CD4-positive, alpha-beta T cell (primary cell): ENCODE measurements around the gene P4HTM. TPM values are rescaled to one million over a fixed set of nuclear protein-coding genes. Genes with fewer than 3 reads are reported as not detected.

Experiments
- ATAC-seq: fragments of 200-7000 bp; cut with Tn5 transposase; one replicate; pipeline ENCODE4 v1.10.0; 2022; ENCODE audit warnings: mild to moderate bottlenecking; ENCODE audit not compliant: poor library complexity
- CTCF ChIA-PET: fragments of 350-600 bp; sonication (Branson Sonifier 250); formaldehyde crosslinking; loops from one replicate; lab custom pipeline; 2021; ENCODE audit warnings: antibody characterized with exemption, inconsistent platforms; lab: Charles Lee
- POLR2A ChIA-PET: fragments of 350-600 bp; sonication (Branson Sonifier 250); formaldehyde crosslinking; loops from one replicate; lab custom pipeline; 2021; ENCODE audit warnings: antibody characterized with exemption, inconsistent platforms; lab: Charles Lee
- DNase-seq, 14 experiments: peaks; one replicate each; pipeline ENCODE4 v3.0.0-alpha.2; 2013 to 2020; ENCODE audit warnings: mixed read lengths in 2 of 14
- H3K27ac ChIP-seq, 2 donors: one replicate each; pipeline versions ENCODE4 v1.5.1 to v1.7.0; 2013; ENCODE audit warnings: low read length in 2 of 2, low read depth in 1 of 2, mild to moderate bottlenecking in 1 of 2
- H3K27me3 ChIP-seq, 2 experiments: 1 replicate in 1 of 2; 2 replicates in 1 of 2; pipeline versions ENCODE4 v1.6.1 to v1.7.0; 2013; ENCODE audit warnings: low read length in 2 of 2, control low read depth in 1 of 2, mild to moderate bottlenecking in 1 of 2, moderate library complexity in 1 of 2; ENCODE audit not compliant: insufficient read depth in 2 of 2, control insufficient read depth in 1 of 2
- H3K36me3 ChIP-seq: one replicate; pipeline ENCODE4 v1.6.1; 2013; ENCODE audit warnings: low read length, control low read depth; ENCODE audit not compliant: insufficient read depth
- H3K4me1 ChIP-seq: one replicate; pipeline ENCODE4 v1.6.1; 2013; ENCODE audit warnings: low read length, control low read depth; ENCODE audit not compliant: insufficient read depth
- H3K4me3 ChIP-seq: one replicate; pipeline ENCODE4 v1.5.1; 2013; ENCODE audit warnings: mild to moderate bottlenecking, low read length, moderate library complexity
- H3K9me3 ChIP-seq, 2 experiments: 1 replicate in 1 of 2; 2 replicates in 1 of 2; pipeline versions ENCODE4 v1.6.1 to v1.7.0; 2013; ENCODE audit warnings: low read length in 2 of 2, mild to moderate bottlenecking in 2 of 2, control low read depth in 1 of 2, moderate library complexity in 1 of 2; ENCODE audit not compliant: control insufficient read depth in 1 of 2, insufficient read depth in 1 of 2
- H3K27ac Mint-ChIP-seq: one replicate; pipeline ENCODE4 v1.8.0; 2020; ENCODE audit warnings: mixed read lengths
- H3K27me3 Mint-ChIP-seq: one replicate; pipeline ENCODE4 v1.8.0; 2021; ENCODE audit warnings: mixed read lengths
- H3K36me3 Mint-ChIP-seq: one replicate; pipeline ENCODE4 v1.8.0; 2021; ENCODE audit warnings: low read depth, mixed read lengths
- H3K4me1 Mint-ChIP-seq: one replicate; pipeline ENCODE4 v1.8.0; 2021; ENCODE audit warnings: low read depth, mixed read lengths
- H3K4me3 Mint-ChIP-seq: one replicate; pipeline ENCODE4 v1.8.0; 2020; ENCODE audit warnings: mild to moderate bottlenecking, mixed read lengths
- H3K9me3 Mint-ChIP-seq: one replicate; pipeline ENCODE4 v1.8.0; 2020; ENCODE audit warnings: mixed read lengths
- CTCF ChIP-seq: fragments of 200-600 bp; IDR thresholded peaks from one replicate; pipeline ENCODE4 v1.8.0; 2022; ENCODE audit warnings: antibody characterized with exemption, mild to moderate bottlenecking
- intact Hi-C, 2 experiments: fragments of 100-400 bp; cut with DNase I in 1 of 2; cut with micrococcal nuclease in 1 of 2; formaldehyde crosslinking; loops; one replicate each; pipeline versions ENCODE4 v1.15.1 to v1.9.0; 2023 to 2025; cut with DNase I, micrococcal nuclease
- total RNA-seq, 174 experiments: library from RNA in 2 of 174; stranded (reverse) in 2 of 174; gene quantifications; one replicate each; pipeline ENCODE4 v1.2.3 and lab custom pipeline; 2021 to 2026

The P4HTM gene
- total RNA-seq, 2 experiments from 2014 or later, result 45.9 to 47.0 TPM

GRCh38 chr3:48984663-48985062 lies 5.4 kb upstream of the P4HTM start:
- H3K4me3 Mint-ChIP-seq, result no peak overlapping the region
- H3K36me3 ChIP-seq, result peaks cover 63% of the 10 kb centered on the region

GRCh38 chr3:48985831-48986376 lies 4.1 kb upstream of the P4HTM start:
- ChIA-PET POLR2A (interaction anchor here (0.7 to 7.2 kb wide), 4 partner anchors 22 to 179 kb away, joined by 3 to 146 read pairs (median 8); partner anchors contain the start of genes IMPDH2, NDUFAF3 and WDR6), CTCF (interaction anchor here (0.6 to 6.6 kb wide), 3 partner anchors 21 to 104 kb away, joined by 3 to 100 read pairs (median 3); partner anchors contain the start of genes IMPDH2 and WDR6)
- peaks cover 19% of the 10 kb centered on the region for H3K4me1 Mint-ChIP-seq
- DNase-seq (no peak), ATAC-seq (no peak)
- TF ChIP-seq CTCF, result no peak
- no peaks in the 10 kb centered on the region for H3K9me3 Mint-ChIP-seq
- H3K4me1 ChIP-seq, result peaks cover 25% of the 10 kb centered on the region
- peak overlapping the region; percentile 49 for H3K27ac Mint-ChIP-seq
- no peak overlapping the region for H3K27ac ChIP-seq
- peaks cover 51% of the 10 kb centered on the region for H3K36me3 Mint-ChIP-seq
- H3K27me3 ChIP-seq, result no peaks in the 10 kb centered on the region
- no peak overlapping the region for H3K4me3 ChIP-seq
- H3K27me3 Mint-ChIP-seq, result no peaks in the 10 kb centered on the region
- intact Hi-C loops, result loop anchor here in 1 of 2 experiments (10.0 kb wide), 2 partner anchors 289 to 459 kb away; partner anchors contain the start of gene C3orf62
- H3K4me3 Mint-ChIP-seq, result peak overlapping the region; percentile 3
- peaks cover 50% of the 10 kb centered on the region for H3K36me3 ChIP-seq
- H3K9me3 ChIP-seq, result no peaks in the 10 kb centered on the region

More at GRCh38 chr3:48984663-48985062, 5.4 kb upstream of the P4HTM start:
- H3K4me1 ChIP-seq, result peaks cover 20% of the 10 kb centered on the region
- H3K9me3 Mint-ChIP-seq, result no peaks in the 10 kb centered on the region
- H3K27me3 Mint-ChIP-seq, result no peaks in the 10 kb centered on the region
- no peaks in the 10 kb centered on the region for H3K9me3 ChIP-seq
- H3K36me3 Mint-ChIP-seq, result peaks cover 58% of the 10 kb centered on the region
- peaks cover 16% of the 10 kb centered on the region for H3K4me1 Mint-ChIP-seq
- ATAC-seq (no peak), DNase-seq (no peak)
- no peak overlapping the region for H3K27ac ChIP-seq
- no peaks in the 10 kb centered on the region for H3K27me3 ChIP-seq
- intact Hi-C loops, result loop anchor here in 1 of 2 experiments (10.0 kb wide), 2 partner anchors 290 to 460 kb away; partner anchors contain the start of gene C3orf62
- peak overlapping the region; percentile 4 for H3K27ac Mint-ChIP-seq
- no peak overlapping the region for H3K4me3 ChIP-seq
- no peak for TF ChIP-seq CTCF
- ChIA-PET CTCF (interaction anchor here (0.6 to 1.7 kb wide), 2 partner anchors 109 to 173 kb away, joined by 3 to 5 read pairs; partner anchors contain the start of gene QRICH1), POLR2A (interaction anchor here (3.0 kb wide), 1 partner anchor 44 kb away, joined by 10 read pairs; the partner anchor contains the start of gene IMPDH2)

GRCh38 chr3:48989126-48989795 lies 780 bp upstream of the P4HTM start:
- Mint-ChIP-seq H3K4me3 (peak overlapping the region; percentile 93), H3K27me3 (no peaks in the 10 kb centered on the region), H3K9me3 (no peaks in the 10 kb centered on the region), H3K4me1 (peaks cover 40% of the 10 kb centered on the region), H3K27ac (peak overlapping the region; percentile 91), H3K36me3 (peaks cover 27% of the 10 kb centered on the region)
- Histone ChIP-seq H3K36me3 (peaks cover 21% of the 10 kb centered on the region), H3K4me3 (peak overlapping the region; percentile 81), H3K27me3 (no peaks in the 10 kb centered on the region), H3K27ac (peak overlapping the region; percentile 71 to 72), H3K9me3 (no peaks in the 10 kb centered on the region), H3K4me1 (peaks cover 48% of the 10 kb centered on the region)
- no peak for DNase-seq
- ChIA-PET CTCF (interaction anchor here (0.7 to 6.6 kb wide), 8 partner anchors 18 to 351 kb away, joined by 3 to 100 read pairs (median 10); partner anchors contain the start of genes DALRD3, IMPDH2, NCKIPSD and NDUFAF3), POLR2A (interaction anchor here (0.7 to 7.2 kb wide), 11 partner anchors 18 to 169 kb away, joined by 3 to 146 read pairs (median 7); partner anchors contain the start of genes DALRD3, IMPDH2, NDUFAF3 and QRICH1)
- ATAC-seq, result no peak
- TF ChIP-seq CTCF, result no peak
- intact Hi-C loops, result loop anchor here (2.0 to 10.0 kb wide), 5 partner anchors 32 to 456 kb away; partner anchors contain the start of genes IMPDH2 (in 2 of the 2), C3orf62 (in 1 of the 2) and QRICH1 (in 1 of the 2)
